ENCODE data around the gene FBXO48. TPM values are rescaled to one million over a fixed set of nuclear protein-coding genes. Genes with fewer than 3 reads are reported as not detected.
A peak's percentile ranks its signal among the peaks of the same experiment; 100 is the strongest.

The FBXO48 gene
- total and polyA plus RNA-seq, 2 of the 8 experiments (the other 6 are each of a cell fraction or from before 2014, with no cell fraction given), result 1.1 to 1.5 TPM

- no peak overlapping the region for H2BK120ac ChIP-seq (replicated peaks; ENCODE audit: low read depth, low read length)
- TF ChIP-seq KDM1A (IDR thresholded peaks at IDR 0.05; ENCODE audit: borderline replicate concordance, low read length) (no peak), TBP (IDR thresholded peaks at IDR 0.05; ENCODE audit: low read depth, low read length) (no peak), CHD1 (IDR thresholded peaks at IDR 0.05; ENCODE audit: low read depth, low read length) (no peak), JUND (IDR thresholded peaks at IDR 0.05; ENCODE audit: low read length) (no peak), ASH2L (IDR thresholded peaks at IDR 0.05; ENCODE audit: low read length) (no peak), RFX5 (IDR thresholded peaks at IDR 0.05; ENCODE audit: borderline replicate concordance, low read depth, low read length) (no peak), NRF1 (IDR thresholded peaks at IDR 0.05; ENCODE audit: low read depth, low read length) (no peak), CREB1 (IDR thresholded peaks at IDR 0.05) (no peak), SIN3A (conservative IDR thresholded peaks at IDR 0.05 in 1 of 2, IDR thresholded peaks at IDR 0.05 in 1 of 2; ENCODE audit: low read depth in 1 of 2, low read length in 2 of 2) (no peak), ZNF274 (IDR thresholded peaks at IDR 0.05; ENCODE audit: borderline replicate concordance, extremely low read depth, low read length) (no peak), CTBP2 (IDR thresholded peaks at IDR 0.05; ENCODE audit: borderline replicate concordance, insufficient read depth, insufficient read length, low read length) (no peak), PHF8 (conservative IDR thresholded peaks at IDR 0.05; ENCODE audit: low read depth, low read length) (no peak), RNF2 (IDR thresholded peaks at IDR 0.05; ENCODE audit: borderline replicate concordance, low read depth, low read length, missing control alignments, poor library complexity, severe bottlenecking) (no peak), TEAD4 (IDR thresholded peaks at IDR 0.05; ENCODE audit: low read depth, low read length) (no peak)
These were observed 49.2 kb downstream of the FBXO48 start for GRCh38 chr2:68417926-68418325.

More at GRCh38 chr2:68417926-68418325, 49.2 kb downstream of the FBXO48 start:
- Histone ChIP-seq H3K79me1 (ENCODE audit: low read depth, low read length) (no peaks in the 10 kb centered on the region), H3K56ac (replicated peaks; ENCODE audit: insufficient read length, low read depth, low read length) (no peak overlapping the region), H3K9me3 (ENCODE audit: insufficient read depth in 2 of 2, low read depth in 1 of 2, low read length in 1 of 2) (no peaks in the 10 kb centered on the region), H3K9ac (replicated peaks in 1 of 4; ENCODE audit: extremely low read depth in 1 of 4, low read depth in 3 of 4, low read length in 3 of 4) (no peak overlapping the region), H3K4ac (replicated peaks; ENCODE audit: insufficient read length, low read depth, low read length) (no peak overlapping the region), H4K8ac (ENCODE audit: extremely low read depth, insufficient read depth, low read length) (no peak overlapping the region), H2BK20ac (ENCODE audit: low read length) (no peak overlapping the region), H2BK5ac (ENCODE audit: low read depth, low read length) (no peak overlapping the region), H3K23me2 (ENCODE audit: low read depth, low read length) (no peaks in the 10 kb centered on the region), H4K91ac (replicated peaks; ENCODE audit: insufficient read length, low read length) (no peak overlapping the region), H2BK15ac (ENCODE audit: low read length) (no peak overlapping the region), H3K27ac (ENCODE audit: low read depth, low read length) (no peak overlapping the region), H2AFZ (ENCODE audit: low read length) (no peak overlapping the region), H3K27me3 (replicated peaks in 1 of 4; ENCODE audit: control insufficient read depth in 3 of 4, extremely low read depth in 1 of 4, insufficient read depth in 3 of 4, low read length in 3 of 4) (no peaks in the 10 kb centered on the region; a peak in 1 of 7 replicates), H3K4me1 (replicated peaks in 1 of 4; ENCODE audit: control insufficient read depth in 3 of 4, insufficient read depth in 4 of 4, low read length in 3 of 4) (peaks cover 6 to 12% (median 8%) of the 10 kb centered on the region in 4 experiments; a peak in 5 of 7 replicates), H4K5ac (ENCODE audit: insufficient read length, low read depth, low read length) (no peak overlapping the region), H3K4me3 (ENCODE audit: extremely low read depth in 1 of 4, insufficient read depth in 2 of 4, low read depth in 3 of 4, low read length in 4 of 4) (no peak overlapping the region), H3K4me2 (ENCODE audit: insufficient read depth in 1 of 2, low read depth in 2 of 2, low read length in 2 of 2) (no peak overlapping the region), H3K18ac (ENCODE audit: extremely low read depth, low read length) (no peak overlapping the region), H2AK5ac (ENCODE audit: low read depth, low read length) (no peak overlapping the region), H3K23ac (ENCODE audit: insufficient read length) (no peak overlapping the region), H3K14ac (ENCODE audit: insufficient read length) (no peak overlapping the region), H2BK12ac (ENCODE audit: low read depth, low read length) (0 out of 2 replicates have a peak overlapping the region, but pooled peaks have one; percentile 32), H4K20me1 (replicated peaks in 1 of 2; ENCODE audit: control insufficient read depth in 1 of 2, insufficient read depth in 2 of 2, low read length in 2 of 2) (no peaks in the 10 kb centered on the region), H3K36me3 (ENCODE audit: control insufficient read depth in 2 of 4, insufficient read depth in 4 of 4, low read length in 3 of 4) (no peaks in the 10 kb centered on the region), H3K79me2 (ENCODE audit: control insufficient read depth in 1 of 2, insufficient read depth in 2 of 2, low read length in 2 of 2) (no peaks in the 10 kb centered on the region)
- DNase-seq (ENCODE audit: low read depth in 1 of 2, low spot score in 2 of 2) (no peak), FAIRE-seq (no peak)
- 89% methylated on average over 1 of the region's 1 CpG; no CpG with 5 or more reads in 1 of the 2 experiments for WGBS, 2 experiments (ENCODE audit: extremely low coverage in 1 of 2, insufficient coverage in 1 of 2, insufficient read length in 1 of 2, insufficient replicate concordance in 2 of 2, low coverage in 1 of 2, low lambda C conversion rate in 2 of 2, missing lambda C conversion rate in 1 of 2)
- ChIA-PET POLR2A (ENCODE audit: partially characterized antibody) (no interaction called here), CTCF (ENCODE audit: partially characterized antibody) (interaction anchor here (0.7 to 7.7 kb wide), 4 partner anchors 23 to 60 kb away, joined by 3 to 51 read pairs (median 3); no protein-coding TSS in a partner anchor)
